ENCODE measurements around the gene KRTAP12-1. TPM values are rescaled to one million over a fixed set of nuclear protein-coding genes. Genes with fewer than 3 reads are reported as not detected.

Gene KRTAP12-1
- total and polyA plus RNA-seq, 3 donors from 2014 or later: not detected

GRCh38 chr21:44724196-44724595, 42.2 kb upstream of the KRTAP12-1 start:
- Histone ChIP-seq H3K27ac (no peak overlapping the region), H3K27me3 (no peaks in the 10 kb centered on the region), H3K36me3 (ENCODE audit: low read depth, missing control alignments) (no peaks in the 10 kb centered on the region), H3K4me3 (peak overlapping the region in 1 of 2 donors; percentile 47), H3K4me1 (peaks cover 12% of the 10 kb centered on the region), H3K9me3 (no peaks in the 10 kb centered on the region)
- TF ChIP-seq CTCF (IDR thresholded peaks at IDR 0.05) (no peak), POLR2A (IDR thresholded peaks at IDR 0.05) (no peak)
- no peak for DNase-seq
- 54 to 57% methylated on average over 7 of the region's 7 CpGs for WGBS, 2 donors
- intact Hi-C loops (cut with DNase I; ENCODE audit: low total_unique reads): no loop called here

GRCh38 chr21:44723177-44724131, 41.5 kb upstream of the KRTAP12-1 start:
- peaks cover 12% of the 10 kb centered on the region for H3K4me1 ChIP-seq
- H3K27ac ChIP-seq: no peak overlapping the region
- WGBS, 2 donors: 3 to 13% methylated on average over 39 to 61 of the region's 61 CpGs
- no peaks in the 10 kb centered on the region for H3K36me3 ChIP-seq (ENCODE audit: low read depth, missing control alignments)
- no peaks in the 10 kb centered on the region for H3K9me3 ChIP-seq
- intact Hi-C loops (cut with DNase I; ENCODE audit: low total_unique reads): no loop called here
- TF ChIP-seq CTCF (IDR thresholded peaks at IDR 0.05): no peak
- TF ChIP-seq POLR2A (IDR thresholded peaks at IDR 0.05): no peak
- H3K27me3 ChIP-seq: no peaks in the 10 kb centered on the region
- peak overlapping the region; percentile 24 to 47 for H3K4me3 ChIP-seq
- peak; percentile 37 for DNase-seq

- WGBS, 2 donors: 32 to 33% methylated on average over 5 of the region's 5 CpGs
- H3K4me3 ChIP-seq: no peak overlapping the region
- H3K4me1 ChIP-seq: peaks cover 12% of the 10 kb centered on the region
- H3K9me3 ChIP-seq: no peaks in the 10 kb centered on the region
- no peak for DNase-seq
- H3K27ac ChIP-seq: no peak overlapping the region
- no peak for TF ChIP-seq CTCF (IDR thresholded peaks at IDR 0.05)
- no peak for TF ChIP-seq POLR2A (IDR thresholded peaks at IDR 0.05)
- H3K36me3 ChIP-seq (ENCODE audit: low read depth, missing control alignments): no peaks in the 10 kb centered on the region
- intact Hi-C loops (cut with DNase I; ENCODE audit: low total_unique reads): no loop called here
- H3K27me3 ChIP-seq: no peaks in the 10 kb centered on the region
These were observed 40.8 kb upstream of the KRTAP12-1 start for GRCh38 chr21:44722731-44723130.

GRCh38 chr21:44720170-44720569, 38.2 kb upstream of the KRTAP12-1 start:
- no peak overlapping the region for H3K4me3 ChIP-seq
- no peak overlapping the region for H3K27ac ChIP-seq
- intact Hi-C loops (cut with DNase I; ENCODE audit: low total_unique reads): no loop called here
- DNase-seq: no peak
- H3K27me3 ChIP-seq: no peaks in the 10 kb centered on the region
- no peak for TF ChIP-seq POLR2A (IDR thresholded peaks at IDR 0.05)
- no peak for TF ChIP-seq CTCF (IDR thresholded peaks at IDR 0.05)
- peaks cover 12% of the 10 kb centered on the region for H3K4me1 ChIP-seq
- WGBS, 2 donors: 89 to 94% methylated on average over 2 of the region's 2 CpGs
- H3K36me3 ChIP-seq (ENCODE audit: low read depth, missing control alignments): no peaks in the 10 kb centered on the region
- no peaks in the 10 kb centered on the region for H3K9me3 ChIP-seq

All from testis (tissue), 3 donors.